Endodermal cell (in vitro differentiated cells): ENCODE measurements around the gene ATP6V0D1. TPM values are rescaled to one million over a fixed set of nuclear protein-coding genes. Genes with fewer than 3 reads are reported as not detected.

Experiments used
- DNase-seq: peaks from one replicate; pipeline ENCODE4 v3.0.0-alpha.2; 2017
- H3K27ac ChIP-seq: 2 replicates; pipeline ENCODE4 v1.5.1; 2013; ENCODE audit warnings: mild to moderate bottlenecking, low read depth, low read length, moderate library complexity
- H3K27me3 ChIP-seq: 2 replicates; pipeline ENCODE4 v1.6.1; 2013; ENCODE audit warnings: mild to moderate bottlenecking, low read length, moderate library complexity; ENCODE audit not compliant: insufficient read depth, control insufficient read depth, poor library complexity, severe bottlenecking
- H3K36me3 ChIP-seq: 2 replicates; pipeline ENCODE4 v1.7.0; 2013; ENCODE audit warnings: mild to moderate bottlenecking, low read length, moderate library complexity; ENCODE audit not compliant: control insufficient read depth, insufficient read depth
- H3K4me1 ChIP-seq: one replicate; pipeline ENCODE4 v1.7.0; 2013; ENCODE audit warnings: low read length; ENCODE audit not compliant: control insufficient read depth, insufficient read depth
- H3K4me3 ChIP-seq: 2 replicates; pipeline ENCODE4 v1.5.1; 2013; ENCODE audit warnings: mild to moderate bottlenecking, low read length, moderate library complexity
- H3K9ac ChIP-seq: 2 replicates; pipeline ENCODE4 v1.6.1; 2013; ENCODE audit warnings: mild to moderate bottlenecking, low read length, moderate library complexity; ENCODE audit not compliant: poor library complexity, severe bottlenecking; ENCODE audit errors: extremely low read depth
- H3K9me3 ChIP-seq: 2 replicates; pipeline ENCODE4 v1.6.1; 2013; ENCODE audit warnings: mild to moderate bottlenecking, low read length, moderate library complexity; ENCODE audit not compliant: control insufficient read depth
- H3K27ac Mint-ChIP-seq: 2 replicates; pipeline ENCODE4 v1.8.0; 2020; ENCODE audit warnings: mixed read lengths
- H3K27me3 Mint-ChIP-seq: 2 replicates; pipeline ENCODE4 v1.8.0; 2021; ENCODE audit warnings: mild to moderate bottlenecking, mixed read lengths; ENCODE audit not compliant: insufficient read depth
- H3K36me3 Mint-ChIP-seq: 2 replicates; pipeline ENCODE4 v1.8.0; 2020; ENCODE audit warnings: low read depth, mixed read lengths
- H3K4me1 Mint-ChIP-seq: 2 replicates; pipeline ENCODE4 v1.8.0; 2020; ENCODE audit warnings: mixed read lengths
- H3K4me3 Mint-ChIP-seq: 2 replicates; pipeline ENCODE4 v1.8.0; 2020; ENCODE audit warnings: mild to moderate bottlenecking, moderate library complexity, mixed read lengths
- H3K9me3 Mint-ChIP-seq: 2 replicates; pipeline ENCODE4 v1.8.0; 2020; ENCODE audit warnings: mild to moderate bottlenecking, mixed read lengths
- WGBS, 2 experiments: methylation state at CpG; one replicate each; pipeline versions ENCODE4 v1.1.5 to v1.1.7; 2013; ENCODE audit warnings: missing lambda C conversion rate in 2 of 2, mixed read lengths in 1 of 2; ENCODE audit not compliant: insufficient coverage in 1 of 2, insufficient read length in 1 of 2; 5-methylcytosine and 5-hydroxymethylcytosine counted together
- total RNA-seq, 2 donors: library from RNA; stranded (reverse); fragmentation: NEBNext Ultra II Directional in 1 of 2; extraction: Animal tissue kit (Norgen Biotek cat#: 25700) in 1 of 2; gene quantifications; 2 replicates in 1 of 2; 3 replicates in 1 of 2; pipeline ENCODE4 v1.2.1, GENCODE V29; 2021
- TF ChIP-seq, protein P1 (sequence below): fragments of 200-600 bp; sonication (generic); conservative IDR thresholded peaks from 2 replicates; pipeline ENCODE4 v1.5.0; 2021; ENCODE audit warnings: antibody characterized with exemption, mild to moderate bottlenecking

Gene ATP6V0D1
- total RNA-seq, 2 donors from 2014 or later = 56.0 to 58.3 TPM

DNA sequence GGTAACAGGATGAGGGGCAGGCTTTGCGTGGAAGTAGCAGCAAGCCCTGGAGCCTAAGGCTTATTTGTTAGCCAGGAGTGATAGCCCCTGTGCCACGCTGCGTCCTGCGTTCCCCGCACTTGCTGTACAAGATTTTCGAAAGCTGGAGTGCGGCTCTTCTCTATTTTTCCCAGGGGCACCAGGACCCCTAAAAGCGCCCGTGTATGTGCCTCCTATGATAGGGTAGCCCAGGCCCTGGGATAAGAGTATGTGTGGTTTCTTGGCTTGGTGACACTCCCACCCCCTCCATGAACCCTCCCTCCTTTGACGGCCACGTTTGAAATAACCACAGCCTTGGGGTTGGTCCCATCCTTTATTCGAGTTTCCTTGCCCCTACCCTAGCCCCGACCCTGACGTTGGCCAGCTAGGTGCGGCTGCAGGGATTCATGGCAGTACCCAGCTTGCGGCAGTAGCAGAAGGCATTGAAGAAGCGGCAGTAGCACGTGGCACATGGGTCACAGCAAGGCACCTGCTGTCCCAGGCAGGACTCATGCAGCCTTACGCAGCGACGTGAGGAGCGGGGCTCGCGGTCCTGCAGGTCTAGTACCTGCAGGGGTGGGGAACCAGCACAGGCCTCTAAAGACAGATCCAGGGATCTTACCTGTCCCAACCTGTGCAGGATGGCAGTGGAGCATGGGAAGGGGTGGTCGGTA lies 1.4 kb upstream of the ATP6V0D1 start:
- H3K4me3 Mint-ChIP-seq = peak overlapping the region; percentile 97
- no peak for DNase-seq
- peaks cover 7% of the 10 kb centered on the region for H3K36me3 Mint-ChIP-seq
- Histone ChIP-seq H3K27me3 (no peaks in the 10 kb centered on the region), H3K9me3 (no peaks in the 10 kb centered on the region), H3K4me1 (peaks cover 5% of the 10 kb centered on the region), H3K4me3 (peak overlapping the region; percentile 94), H3K9ac (no peak overlapping the region), H3K36me3 (peaks cover 5% of the 10 kb centered on the region), H3K27ac (no peak overlapping the region)
- H3K9me3 Mint-ChIP-seq = no peaks in the 10 kb centered on the region
- peaks cover 14% of the 10 kb centered on the region for H3K27me3 Mint-ChIP-seq
- no peak overlapping the region for H3K27ac Mint-ChIP-seq
- WGBS, 2 experiments = 92 to 93% methylated on average over 16 to 25 of the region's 25 CpGs
- H3K4me1 Mint-ChIP-seq = peaks cover 6% of the 10 kb centered on the region
- TF ChIP-seq, protein P1, sequence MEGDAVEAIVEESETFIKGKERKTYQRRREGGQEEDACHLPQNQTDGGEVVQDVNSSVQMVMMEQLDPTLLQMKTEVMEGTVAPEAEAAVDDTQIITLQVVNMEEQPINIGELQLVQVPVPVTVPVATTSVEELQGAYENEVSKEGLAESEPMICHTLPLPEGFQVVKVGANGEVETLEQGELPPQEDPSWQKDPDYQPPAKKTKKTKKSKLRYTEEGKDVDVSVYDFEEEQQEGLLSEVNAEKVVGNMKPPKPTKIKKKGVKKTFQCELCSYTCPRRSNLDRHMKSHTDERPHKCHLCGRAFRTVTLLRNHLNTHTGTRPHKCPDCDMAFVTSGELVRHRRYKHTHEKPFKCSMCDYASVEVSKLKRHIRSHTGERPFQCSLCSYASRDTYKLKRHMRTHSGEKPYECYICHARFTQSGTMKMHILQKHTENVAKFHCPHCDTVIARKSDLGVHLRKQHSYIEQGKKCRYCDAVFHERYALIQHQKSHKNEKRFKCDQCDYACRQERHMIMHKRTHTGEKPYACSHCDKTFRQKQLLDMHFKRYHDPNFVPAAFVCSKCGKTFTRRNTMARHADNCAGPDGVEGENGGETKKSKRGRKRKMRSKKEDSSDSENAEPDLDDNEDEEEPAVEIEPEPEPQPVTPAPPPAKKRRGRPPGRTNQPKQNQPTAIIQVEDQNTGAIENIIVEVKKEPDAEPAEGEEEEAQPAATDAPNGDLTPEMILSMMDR = no peak

GRCh38 chr16:67481561-67482232 lies 740 bp upstream of the ATP6V0D1 start:
- Mint-ChIP-seq H3K4me3 (peak overlapping the region; percentile 97), H3K27ac (peak overlapping the region; percentile 97), H3K27me3 (peaks cover 8% of the 10 kb centered on the region), H3K36me3 (peaks cover 7% of the 10 kb centered on the region), H3K4me1 (peaks cover 6% of the 10 kb centered on the region), H3K9me3 (no peaks in the 10 kb centered on the region)
- H3K9me3 ChIP-seq = no peaks in the 10 kb centered on the region
- DNase-seq = no peak
- TF ChIP-seq, protein P1 = no peak
- no peaks in the 10 kb centered on the region for H3K27me3 ChIP-seq
- peak overlapping the region; percentile 74 for H3K27ac ChIP-seq
- 65 to 74% methylated on average over 12 to 17 of the region's 17 CpGs for WGBS, 2 experiments
- H3K36me3 ChIP-seq = peaks cover 5% of the 10 kb centered on the region
- peaks cover 5% of the 10 kb centered on the region for H3K4me1 ChIP-seq
- H3K4me3 ChIP-seq = peak overlapping the region; percentile 94
- peak overlapping the region; percentile 49 for H3K9ac ChIP-seq

GRCh38 chr16:67477960-67478554 lies 2.9 kb downstream of the ATP6V0D1 start:
- Histone ChIP-seq H3K27ac (no peak overlapping the region), H3K9ac (no peak overlapping the region), H3K4me3 (no peak overlapping the region), H3K9me3 (no peaks in the 10 kb centered on the region), H3K4me1 (peaks cover 5% of the 10 kb centered on the region), H3K36me3 (peaks cover 21% of the 10 kb centered on the region), H3K27me3 (no peaks in the 10 kb centered on the region)
- Mint-ChIP-seq H3K4me1 (peaks cover 6% of the 10 kb centered on the region), H3K9me3 (no peaks in the 10 kb centered on the region), H3K36me3 (peaks cover 8% of the 10 kb centered on the region), H3K4me3 (no peak overlapping the region), H3K27ac (no peak overlapping the region), H3K27me3 (no peaks in the 10 kb centered on the region)
- 96 to 98% methylated on average over 5 to 8 of the region's 8 CpGs for whole genome bisulfite sequencing, 2 experiments
- DNase-seq = no peak
- TF ChIP-seq, protein P1 = no peak
